ENCODE results near the gene RDX. TPM values are rescaled to one million over a fixed set of nuclear protein-coding genes. Genes with fewer than 3 reads are reported as not detected.
A peak's percentile ranks its signal among the peaks of the same experiment; 100 is the strongest.

The RDX gene
- total RNA-seq, 2 donors from 2014 or later = 121 to 127 TPM

- no peaks in the 10 kb centered on the region for H3K9me3 Mint-ChIP-seq
- no peaks in the 10 kb centered on the region for H3K27me3 ChIP-seq (ENCODE audit: control insufficient read depth, insufficient read depth, low read length, poor library complexity, severe bottlenecking)
- no peak for DNase-seq
- no peaks in the 10 kb centered on the region for H3K27me3 Mint-ChIP-seq (ENCODE audit: insufficient read depth)
- H3K4me1 Mint-ChIP-seq = peaks cover 30% of the 10 kb centered on the region
- peak overlapping the region; percentile 98 for H3K27ac ChIP-seq (ENCODE audit: low read depth, low read length)
- peak overlapping the region; percentile 28 for H3K4me3 ChIP-seq (ENCODE audit: low read length)
- WGBS, 2 experiments (ENCODE audit: insufficient coverage in 1 of 2, insufficient read length in 1 of 2) = 60 to 92% methylated on average over 1 to 2 of the region's 2 CpGs
- H3K9me3 ChIP-seq (ENCODE audit: control insufficient read depth, low read length) = no peaks in the 10 kb centered on the region
- peaks cover 5% of the 10 kb centered on the region for H3K4me1 ChIP-seq (ENCODE audit: control insufficient read depth, insufficient read depth, low read length)
- no peaks in the 10 kb centered on the region for H3K36me3 Mint-ChIP-seq (ENCODE audit: low read depth)
- H3K4me3 Mint-ChIP-seq = no peak overlapping the region
- TF ChIP-seq CTCF (conservative IDR thresholded peaks at IDR 0.05) = no peak
- no peak overlapping the region for H3K27ac Mint-ChIP-seq
- H3K36me3 ChIP-seq (ENCODE audit: control insufficient read depth, insufficient read depth, low read length) = peaks cover 10% of the 10 kb centered on the region
- H3K9ac ChIP-seq (ENCODE audit: extremely low read depth, low read length, poor library complexity, severe bottlenecking) = no peak overlapping the region
Observed at GRCh38 chr11:110133160-110133559, 163.3 kb downstream of the RDX start.

- H3K27me3 ChIP-seq (ENCODE audit: control insufficient read depth, insufficient read depth, low read length, poor library complexity, severe bottlenecking) = no peaks in the 10 kb centered on the region
- peak overlapping the region; percentile 97 for H3K27ac ChIP-seq (ENCODE audit: low read depth, low read length)
- H3K9me3 Mint-ChIP-seq = no peaks in the 10 kb centered on the region
- H3K4me1 Mint-ChIP-seq = peaks cover 43% of the 10 kb centered on the region
- H3K9ac ChIP-seq (ENCODE audit: extremely low read depth, low read length, poor library complexity, severe bottlenecking) = no peak overlapping the region
- WGBS, 2 experiments (ENCODE audit: insufficient coverage in 1 of 2, insufficient read length in 1 of 2) = 72 to 84% methylated on average over 5 to 6 of the region's 6 CpGs
- peaks cover 14% of the 10 kb centered on the region for H3K4me1 ChIP-seq (ENCODE audit: control insufficient read depth, insufficient read depth, low read length)
- no peaks in the 10 kb centered on the region for H3K36me3 ChIP-seq (ENCODE audit: control insufficient read depth, insufficient read depth, low read length)
- no peaks in the 10 kb centered on the region for H3K36me3 Mint-ChIP-seq (ENCODE audit: low read depth)
- no peak for TF ChIP-seq CTCF (conservative IDR thresholded peaks at IDR 0.05)
- no peaks in the 10 kb centered on the region for H3K9me3 ChIP-seq (ENCODE audit: control insufficient read depth, low read length)
- H3K4me3 Mint-ChIP-seq = no peak overlapping the region
- H3K4me3 ChIP-seq (ENCODE audit: low read length) = peak overlapping the region; percentile 28
- no peaks in the 10 kb centered on the region for H3K27me3 Mint-ChIP-seq (ENCODE audit: insufficient read depth)
- no peak overlapping the region for H3K27ac Mint-ChIP-seq
- DNase-seq = no peak
Observed at GRCh38 chr11:110131386-110132123, 164.9 kb downstream of the RDX start.

- Mint-ChIP-seq H3K27me3 (ENCODE audit: insufficient read depth) (peaks cover 1% of the 10 kb centered on the region), H3K4me3 (no peak overlapping the region), H3K4me1 (peaks cover 43% of the 10 kb centered on the region), H3K36me3 (ENCODE audit: low read depth) (no peaks in the 10 kb centered on the region), H3K27ac (peak overlapping the region; percentile 58), H3K9me3 (no peaks in the 10 kb centered on the region)
- H3K9ac ChIP-seq (ENCODE audit: extremely low read depth, low read length, poor library complexity, severe bottlenecking) = no peak overlapping the region
- 28 to 55% methylated on average over 6 to 10 of the region's 10 CpGs for WGBS, 2 experiments (ENCODE audit: insufficient coverage in 1 of 2, insufficient read length in 1 of 2)
- peak overlapping the region; percentile 97 for H3K27ac ChIP-seq (ENCODE audit: low read depth, low read length)
- H3K4me1 ChIP-seq (ENCODE audit: control insufficient read depth, insufficient read depth, low read length) = peaks cover 14% of the 10 kb centered on the region
- H3K27me3 ChIP-seq (ENCODE audit: control insufficient read depth, insufficient read depth, low read length, poor library complexity, severe bottlenecking) = no peaks in the 10 kb centered on the region
- peak overlapping the region; percentile 28 for H3K4me3 ChIP-seq (ENCODE audit: low read length)
- peak; percentile 67 for DNase-seq
- no peaks in the 10 kb centered on the region for H3K36me3 ChIP-seq (ENCODE audit: control insufficient read depth, insufficient read depth, low read length)
- no peak for TF ChIP-seq CTCF (conservative IDR thresholded peaks at IDR 0.05)
- H3K9me3 ChIP-seq (ENCODE audit: control insufficient read depth, low read length) = no peaks in the 10 kb centered on the region
Observed at GRCh38 chr11:110130642-110131238, 165.7 kb downstream of the RDX start.
